Nucleus accumbens (tissue), 56 donors: ENCODE results near the gene CCDC82.

Experiments
- DNase-seq, 56 donors: peaks; one replicate each; lab custom pipeline; 2025; lab: John Stamatoyannopoulos, UW

CCDC82 gene

GRCh38 chr11:96330511-96330859, 59.2 kb downstream of the CCDC82 start:
- no peak for DNase-seq

DNA sequence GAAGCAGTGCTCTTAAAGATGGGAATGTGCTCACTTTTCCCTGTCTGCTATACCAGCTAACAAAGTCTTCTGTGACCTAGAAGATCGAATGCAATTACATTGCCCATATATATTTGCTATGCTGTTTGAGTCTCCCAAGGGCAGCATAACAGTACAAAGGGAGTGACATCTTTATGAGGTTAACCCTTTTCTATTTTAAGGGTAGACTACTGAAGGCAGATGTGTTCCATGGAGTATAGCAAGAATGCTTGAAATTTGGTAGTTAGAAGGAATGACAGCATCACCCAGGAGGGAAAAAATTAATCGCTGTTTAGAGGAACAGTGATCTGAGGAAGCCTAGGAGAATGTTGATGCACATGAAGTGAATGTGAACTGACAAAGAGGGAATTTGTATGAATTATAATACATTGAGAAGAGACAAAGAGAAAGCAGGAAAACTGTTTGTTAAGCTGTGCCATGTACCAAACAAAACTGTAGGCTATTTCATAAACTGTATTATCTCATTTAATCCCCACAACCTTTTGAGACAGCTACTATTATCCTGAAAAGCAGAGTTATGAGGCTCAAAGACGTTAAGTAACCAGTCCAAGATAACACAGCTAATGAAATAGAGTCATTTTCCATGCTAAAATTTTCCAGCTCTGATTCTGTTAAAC, 59.7 kb downstream of the CCDC82 start:
- no peak for DNase-seq

GRCh38 chr11:96329419-96329818, 60.3 kb downstream of the CCDC82 start:
- DNase-seq = no peak

GRCh38 chr11:96328395-96329010, 61.2 kb downstream of the CCDC82 start:
- no peak for DNase-seq

DNA sequence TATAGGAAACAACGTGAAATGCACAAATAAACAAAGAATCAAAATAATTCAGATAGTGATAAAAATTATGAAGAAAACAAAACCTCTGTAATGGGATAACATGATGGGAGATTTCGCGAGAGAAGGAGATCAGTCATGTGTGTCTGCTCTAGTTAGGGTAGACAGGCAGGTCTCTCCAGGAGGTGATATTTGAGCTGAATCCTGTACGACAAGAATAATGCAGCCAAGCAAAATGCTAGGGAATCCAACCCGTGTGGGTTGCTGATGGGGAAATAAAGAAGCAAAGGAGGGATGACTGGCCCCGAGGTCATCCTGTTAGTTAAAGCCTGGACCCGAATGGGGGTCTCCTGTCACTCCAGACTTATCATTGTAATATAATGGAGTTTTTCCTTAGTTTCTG, 62.8 kb downstream of the CCDC82 start:
- DNase-seq = no peak

DNA sequence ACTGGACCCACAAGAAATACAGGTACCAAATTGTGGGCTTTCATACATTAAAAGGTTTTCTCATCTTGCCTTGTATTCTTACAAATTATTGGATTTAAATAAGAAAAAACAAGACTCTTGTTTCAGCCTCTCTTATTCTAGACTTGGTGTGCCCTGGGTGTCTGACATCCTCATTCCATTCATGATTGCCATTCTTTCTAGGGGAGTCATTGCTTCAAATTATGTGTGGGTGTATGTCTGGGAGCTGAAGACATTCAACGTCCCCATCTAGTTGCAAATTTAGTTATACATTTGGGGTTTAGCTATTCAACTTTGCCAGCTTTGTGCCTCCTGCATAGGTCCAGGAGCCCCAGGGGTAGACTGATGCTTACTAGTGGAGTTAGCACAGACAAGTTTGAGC, 64.8 kb downstream of the CCDC82 start:
- no peak for DNase-seq

GRCh38 chr11:96323642-96323985, 66.1 kb downstream of the CCDC82 start:
- no peak for DNase-seq

GRCh38 chr11:96322775-96323641, 66.7 kb downstream of the CCDC82 start:
- no peak for DNase-seq

DNA sequence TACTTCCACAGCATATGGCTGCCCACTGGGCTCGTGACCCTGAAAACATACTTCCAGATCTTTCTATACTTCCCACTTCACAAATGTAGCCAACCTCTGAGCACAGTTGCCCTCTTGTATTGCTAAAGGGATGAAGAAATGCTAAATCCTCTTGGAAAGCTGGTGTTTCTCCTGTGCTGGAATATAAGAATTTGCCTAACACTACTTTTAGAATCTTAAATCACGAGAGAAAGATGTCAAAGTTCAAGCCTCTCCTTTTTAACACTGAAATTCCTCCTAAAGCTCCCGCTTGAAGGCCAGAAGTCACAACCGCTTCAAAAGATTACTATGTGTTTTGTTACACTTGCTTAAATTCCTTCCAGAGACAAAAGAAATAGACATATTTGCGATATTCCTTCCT, 68.6 kb downstream of the CCDC82 start:
- DNase-seq = no peak

DNA sequence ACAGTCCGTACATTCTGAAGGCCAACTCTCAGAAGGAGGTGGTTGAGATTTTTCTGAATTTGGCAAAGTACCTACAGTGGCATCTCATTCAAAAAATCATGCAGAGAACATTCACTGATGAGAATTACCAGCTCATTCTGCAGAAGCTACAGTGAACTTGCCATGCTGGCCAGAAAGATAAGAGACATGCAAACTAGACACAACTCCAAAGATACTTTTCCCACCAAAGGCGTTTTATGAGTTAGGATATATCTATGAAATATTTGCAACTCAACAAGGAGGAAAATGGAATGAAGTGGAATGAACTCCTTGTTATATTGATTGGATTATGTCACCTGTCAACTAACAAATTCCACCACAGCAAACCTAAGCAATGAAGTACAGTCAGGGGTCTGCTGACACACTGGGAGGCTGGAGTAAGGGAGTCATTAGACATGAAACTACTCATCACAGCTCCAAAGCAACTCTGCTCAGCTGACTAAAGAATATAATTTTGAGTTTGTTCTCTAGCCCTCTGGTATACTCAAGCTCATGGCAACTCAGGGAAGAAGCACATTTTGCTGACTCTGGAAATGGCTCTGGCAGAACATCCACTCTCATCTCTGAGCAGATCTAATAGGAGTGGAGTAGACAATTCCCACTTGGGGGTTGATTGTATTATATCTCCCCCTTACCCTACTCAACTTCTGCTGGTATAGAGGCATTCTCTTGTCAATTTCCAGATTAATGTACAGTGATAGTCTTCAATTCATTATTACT, 69.6 kb downstream of the CCDC82 start:
- no peak for DNase-seq

GRCh38 chr11:96318850-96319249, 70.9 kb downstream of the CCDC82 start:
- no peak for DNase-seq

DNA sequence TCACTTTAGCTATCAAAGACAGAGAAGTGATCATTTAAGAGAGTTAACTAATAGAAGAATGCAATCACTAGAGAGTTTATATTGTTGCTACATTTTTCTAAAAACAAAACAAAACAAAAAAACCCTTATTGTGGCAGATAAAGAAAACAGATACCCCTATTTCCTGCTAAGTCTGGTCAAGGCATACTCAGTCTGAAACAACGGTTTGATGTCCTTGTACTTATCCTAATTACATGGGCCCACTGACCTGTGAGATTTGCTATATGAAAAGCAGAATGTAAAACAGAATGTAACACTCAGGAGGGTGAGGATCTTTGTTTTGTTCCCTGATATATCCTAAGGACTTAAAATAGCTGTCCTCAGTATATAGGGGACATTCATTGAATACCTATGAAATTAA, 71.3 kb downstream of the CCDC82 start:
- no peak for DNase-seq

DNA sequence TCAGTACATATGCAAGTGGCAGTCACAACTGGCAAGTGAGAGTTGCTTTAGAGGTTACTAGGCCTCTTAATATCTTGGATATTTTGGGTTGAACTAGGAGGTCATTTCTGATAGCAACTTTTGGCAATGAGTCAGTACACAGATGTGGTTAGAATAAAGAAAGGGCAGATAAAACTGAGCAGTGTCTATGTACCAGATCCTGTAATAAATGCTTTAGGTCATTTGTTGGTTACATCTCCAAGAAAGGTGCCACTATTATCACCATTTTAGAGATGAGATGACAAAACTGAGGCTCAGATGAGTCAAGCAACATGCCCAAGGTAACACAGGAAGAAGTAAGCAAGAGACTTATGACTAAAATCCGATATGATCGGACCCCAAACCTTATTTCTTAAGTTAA, 71.7 kb downstream of the CCDC82 start:
- DNase-seq = no peak

- peak in 2 of 56 donors; percentile 10 to 12 for DNase-seq
These were observed 72.1 kb downstream of the CCDC82 start for GRCh38 chr11:96317571-96317970.

DNA sequence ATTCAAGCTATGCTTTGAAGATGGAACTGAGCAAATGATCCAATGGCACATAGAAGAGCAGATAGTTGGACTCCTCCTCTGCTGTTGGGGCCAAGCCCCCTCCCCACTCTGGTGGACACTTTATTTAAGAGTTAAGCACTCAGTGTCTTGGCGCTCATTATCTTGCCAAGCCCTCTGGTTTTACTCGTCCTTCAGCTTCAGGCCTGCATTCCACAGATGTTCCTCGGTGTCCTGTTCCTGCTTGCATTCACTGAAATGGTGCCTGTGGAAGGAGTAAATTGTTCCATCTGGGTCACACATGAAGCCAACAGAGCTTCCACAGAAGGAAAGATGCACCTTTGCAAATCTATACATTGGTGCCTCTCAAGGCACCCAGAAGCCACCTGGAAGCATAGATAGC, 72.8 kb downstream of the CCDC82 start:
- DNase-seq = no peak

GRCh38 chr11:96315476-96315875, 74.2 kb downstream of the CCDC82 start:
- no peak for DNase-seq

DNA sequence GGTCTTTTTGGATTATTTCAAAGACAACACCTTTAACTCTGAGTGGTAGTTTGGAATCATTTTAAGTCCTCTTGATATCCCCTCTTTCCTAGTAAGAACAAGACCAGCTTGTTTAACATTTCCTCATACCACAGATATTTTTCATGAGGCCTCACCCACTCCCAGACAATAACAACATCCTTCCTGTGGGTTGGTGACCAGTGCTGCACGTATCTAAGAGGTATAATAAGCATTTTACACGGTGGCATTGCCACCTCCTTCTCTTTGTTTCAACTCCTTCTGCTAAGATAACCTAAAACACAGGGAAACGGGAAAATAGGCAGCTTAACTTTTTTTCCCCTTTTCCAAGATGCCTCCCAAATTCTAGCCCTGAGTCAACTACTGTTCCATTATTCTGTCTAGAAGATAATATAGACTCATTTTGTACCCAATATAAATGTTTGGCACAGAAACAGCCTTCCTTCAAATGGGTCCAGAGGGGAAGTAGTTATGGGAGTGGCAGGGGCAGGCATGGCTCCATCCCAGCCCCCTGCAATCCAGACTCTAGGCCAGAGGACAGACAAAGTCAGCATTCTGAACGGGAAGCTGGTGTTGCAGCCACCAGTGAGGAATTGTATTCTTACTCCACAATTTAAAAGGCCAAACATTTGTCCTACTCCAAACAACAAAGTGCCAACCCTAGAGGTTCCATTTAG, 75.2 kb downstream of the CCDC82 start:
- no peak for DNase-seq

GRCh38 chr11:96313163-96313562, 76.5 kb downstream of the CCDC82 start:
- DNase-seq = no peak

DNA sequence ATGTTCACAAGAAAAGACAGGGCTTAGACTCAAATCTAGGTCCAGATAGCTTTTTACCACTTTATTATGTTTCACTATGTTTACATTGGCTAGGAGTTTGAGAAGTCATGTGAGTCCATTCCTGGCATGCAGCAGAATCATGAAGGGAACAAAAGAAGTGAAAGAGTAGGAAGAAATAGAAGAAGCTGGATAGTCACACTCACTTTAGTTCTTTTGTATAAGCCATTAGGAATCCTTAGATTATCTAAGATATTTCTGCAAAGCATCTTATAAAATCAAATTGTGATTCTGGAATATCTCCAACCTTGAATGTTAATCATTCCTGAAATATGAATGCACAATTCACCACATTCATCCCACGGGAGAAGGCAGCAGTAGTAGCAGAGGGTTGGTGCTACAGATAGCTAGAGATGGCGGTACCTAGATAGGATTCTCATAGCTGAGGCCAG, 78.6 kb downstream of the CCDC82 start:
- no peak for DNase-seq

DNA sequence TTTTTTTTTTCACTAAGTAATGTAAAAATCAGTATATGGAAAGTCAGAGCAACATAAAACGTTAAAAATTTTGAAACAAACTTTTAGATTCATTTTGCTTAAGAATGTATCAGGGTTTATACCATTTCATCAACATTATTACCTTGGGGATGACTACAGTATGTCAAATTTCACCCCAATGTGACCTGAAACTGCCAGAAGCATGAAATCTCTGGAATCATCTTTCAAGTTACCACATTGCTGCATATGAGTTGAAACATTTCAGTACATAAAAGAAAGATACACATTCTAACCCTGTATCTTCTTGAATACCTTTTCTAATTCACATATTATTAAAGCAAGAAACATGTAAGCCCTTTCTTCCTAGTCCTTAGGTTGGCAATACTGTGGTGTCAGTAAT, 79.5 kb downstream of the CCDC82 start:
- no peak for DNase-seq

GRCh38 chr11:96309643-96310017, 80.1 kb downstream of the CCDC82 start:
- DNase-seq = no peak
